ENCODE measurements around the gene USP9Y. TPM values are rescaled to one million over a fixed set of nuclear protein-coding genes. Genes with fewer than 3 reads are reported as not detected.

USP9Y gene
- total RNA-seq, 1 donor, result under 0.01 TPM

- no peak overlapping the region for H3K4me3 ChIP-seq (ENCODE audit: low read depth, low read length)
- TF ChIP-seq, protein P1, sequence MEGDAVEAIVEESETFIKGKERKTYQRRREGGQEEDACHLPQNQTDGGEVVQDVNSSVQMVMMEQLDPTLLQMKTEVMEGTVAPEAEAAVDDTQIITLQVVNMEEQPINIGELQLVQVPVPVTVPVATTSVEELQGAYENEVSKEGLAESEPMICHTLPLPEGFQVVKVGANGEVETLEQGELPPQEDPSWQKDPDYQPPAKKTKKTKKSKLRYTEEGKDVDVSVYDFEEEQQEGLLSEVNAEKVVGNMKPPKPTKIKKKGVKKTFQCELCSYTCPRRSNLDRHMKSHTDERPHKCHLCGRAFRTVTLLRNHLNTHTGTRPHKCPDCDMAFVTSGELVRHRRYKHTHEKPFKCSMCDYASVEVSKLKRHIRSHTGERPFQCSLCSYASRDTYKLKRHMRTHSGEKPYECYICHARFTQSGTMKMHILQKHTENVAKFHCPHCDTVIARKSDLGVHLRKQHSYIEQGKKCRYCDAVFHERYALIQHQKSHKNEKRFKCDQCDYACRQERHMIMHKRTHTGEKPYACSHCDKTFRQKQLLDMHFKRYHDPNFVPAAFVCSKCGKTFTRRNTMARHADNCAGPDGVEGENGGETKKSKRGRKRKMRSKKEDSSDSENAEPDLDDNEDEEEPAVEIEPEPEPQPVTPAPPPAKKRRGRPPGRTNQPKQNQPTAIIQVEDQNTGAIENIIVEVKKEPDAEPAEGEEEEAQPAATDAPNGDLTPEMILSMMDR (IDR thresholded peaks at IDR 0.05; ENCODE audit: insufficient read depth, low read length), result no peak
- no peak for DNase-seq (ENCODE audit: low read depth)
These were observed 51.8 kb downstream of the USP9Y start for GRCh38 chrY:12752856-12753255.

- no peak for DNase-seq (ENCODE audit: low read depth)
- H3K4me3 ChIP-seq (ENCODE audit: low read depth, low read length), result no peak overlapping the region
- TF ChIP-seq, protein P1 (IDR thresholded peaks at IDR 0.05; ENCODE audit: insufficient read depth, low read length), result no peak
These were observed 55.0 kb downstream of the USP9Y start for GRCh38 chrY:12756021-12756420.

DNA sequence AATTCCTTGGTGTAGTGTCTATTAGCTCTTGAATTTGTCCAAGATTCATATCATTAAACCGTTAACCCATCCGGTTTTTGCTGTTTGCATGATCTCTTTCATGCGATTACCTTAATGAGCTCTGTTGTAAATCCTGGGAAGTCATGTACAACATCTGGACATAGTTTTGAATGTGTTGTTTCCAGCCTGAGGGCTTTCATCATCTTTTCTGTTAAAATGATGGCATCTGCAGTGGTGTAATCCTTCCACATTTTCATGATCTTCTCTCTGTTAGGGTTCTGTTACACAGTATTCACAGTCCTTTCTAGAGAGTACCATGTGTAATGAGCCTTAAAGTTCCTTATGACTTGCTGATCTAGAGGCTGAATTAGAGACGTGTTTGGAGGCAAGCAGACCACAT lies 64.9 kb downstream of the USP9Y start:
- H3K4me3 ChIP-seq (ENCODE audit: low read depth, low read length), result no peak overlapping the region
- DNase-seq (ENCODE audit: low read depth), result no peak
- TF ChIP-seq, protein P1 (IDR thresholded peaks at IDR 0.05; ENCODE audit: insufficient read depth, low read length), result no peak

DNA sequence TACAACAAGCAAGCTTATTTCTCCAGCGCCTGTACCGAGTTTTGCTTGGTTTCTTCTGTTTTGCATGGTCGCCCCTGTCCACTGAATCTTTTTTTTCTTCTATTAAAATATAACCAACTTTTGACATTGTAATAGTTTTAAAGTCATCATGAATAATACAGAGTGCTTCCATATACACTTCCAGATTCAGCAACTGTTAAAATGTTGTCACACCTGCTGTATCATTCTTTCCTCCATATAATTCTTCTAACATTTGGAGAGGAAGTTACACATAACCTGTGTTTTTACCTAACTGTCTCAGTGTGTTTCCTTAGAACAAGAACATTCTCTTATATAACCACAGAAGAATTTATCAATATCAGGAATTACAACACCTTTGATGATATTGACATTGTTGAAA lies 83.5 kb downstream of the USP9Y start:
- TF ChIP-seq, protein P1 (IDR thresholded peaks at IDR 0.05; ENCODE audit: insufficient read depth, low read length), result no peak
- H3K4me3 ChIP-seq (ENCODE audit: low read depth, low read length), result no peak overlapping the region
- no peak for DNase-seq (ENCODE audit: low read depth)

GRCh38 chrY:12793999-12794398 lies 93.0 kb downstream of the USP9Y start:
- TF ChIP-seq, protein P1 (IDR thresholded peaks at IDR 0.05; ENCODE audit: insufficient read depth, low read length), result no peak
- no peak for DNase-seq (ENCODE audit: low read depth)
- no peak overlapping the region for H3K4me3 ChIP-seq (ENCODE audit: low read depth, low read length)

- H3K4me3 ChIP-seq (ENCODE audit: low read depth, low read length), result no peak overlapping the region
- TF ChIP-seq, protein P1 (IDR thresholded peaks at IDR 0.05; ENCODE audit: insufficient read depth, low read length), result no peak
- no peak for DNase-seq (ENCODE audit: low read depth)
These were observed 107.0 kb downstream of the USP9Y start for GRCh38 chrY:12808046-12808445.

GRCh38 chrY:12809034-12809433 lies 108.0 kb downstream of the USP9Y start:
- H3K4me3 ChIP-seq (ENCODE audit: low read depth, low read length), result no peak overlapping the region
- TF ChIP-seq, protein P1 (IDR thresholded peaks at IDR 0.05; ENCODE audit: insufficient read depth, low read length), result no peak
- no peak for DNase-seq (ENCODE audit: low read depth)

Data from fibroblast of the aortic adventitia (primary cell).